ENCODE data around the gene IL6ST.
A peak's percentile ranks its signal among the peaks of the same experiment; 100 is the strongest.
"Not testable (repeated sequence)": the region's sequence is repeated elsewhere in the genome, so short reads cannot be mapped to it uniquely, and the experiment has no call there.

Gene IL6ST

DNA sequence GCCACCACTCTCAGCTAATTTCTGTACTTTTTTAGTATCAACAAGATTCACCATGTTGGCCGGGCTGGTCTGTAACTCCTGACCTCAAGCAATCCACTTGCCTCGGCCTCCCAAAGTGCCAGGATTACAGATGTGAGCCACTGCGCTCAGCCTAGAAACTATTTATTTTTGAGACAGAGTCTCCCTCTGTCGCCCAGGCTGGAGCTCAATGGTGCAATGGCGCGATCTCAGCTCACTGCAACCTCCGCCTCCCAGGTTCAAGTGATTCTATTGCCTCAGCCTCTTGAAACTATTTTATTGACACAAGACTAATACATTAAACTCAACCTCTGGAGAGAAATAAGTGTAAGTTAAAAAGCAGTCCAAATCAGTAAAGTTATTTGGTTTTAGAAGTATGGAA, 34.0 kb downstream of the IL6ST start:
- no peak for DNase-seq

- DNase-seq = no peak
Observed at GRCh38 chr5:55959208-55959607, 35.6 kb downstream of the IL6ST start.

DNA sequence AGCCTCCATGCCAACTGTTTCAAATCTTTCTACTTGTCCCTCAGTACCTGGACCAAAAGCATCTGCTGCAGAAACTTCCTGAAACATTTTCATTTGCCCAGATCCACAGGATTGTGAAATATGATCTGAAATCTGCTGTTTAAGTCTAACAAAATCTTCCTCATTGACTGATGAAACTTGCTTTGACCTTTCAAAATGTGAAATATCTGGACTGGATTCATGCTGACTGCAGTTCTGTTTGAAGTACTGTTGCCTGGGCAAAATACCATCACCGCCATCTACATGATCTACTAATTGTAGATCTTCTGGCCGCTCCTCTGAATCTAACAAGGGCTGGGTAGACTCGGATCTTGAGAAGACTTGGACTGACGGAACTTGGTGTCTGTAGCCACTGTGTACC, 53.6 kb downstream of the IL6ST start:
- not testable (repeated sequence) for DNase-seq

DNA sequence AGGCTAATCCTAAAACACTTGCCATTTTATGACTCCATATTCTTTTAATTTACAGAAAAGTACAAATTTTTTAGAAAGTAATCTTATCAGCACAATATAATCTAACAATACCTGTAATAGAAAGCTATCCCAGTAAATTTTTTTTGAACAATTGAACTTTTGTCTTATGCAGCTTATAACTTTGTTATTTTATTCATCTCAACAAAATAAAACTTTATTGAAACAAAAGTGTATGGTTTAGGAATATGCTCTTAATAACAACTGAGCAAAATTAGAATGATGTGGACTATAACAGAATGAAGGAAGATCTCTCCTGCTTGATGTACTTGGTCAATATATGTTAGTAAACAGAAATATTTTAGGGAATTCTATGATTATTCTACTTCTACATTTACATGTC, 57.2 kb downstream of the IL6ST start:
- DNase-seq = not testable (repeated sequence)

GRCh38 chr5:55936100-55936693, 58.6 kb downstream of the IL6ST start:
- peak; percentile 22 to 74 (median 72) for DNase-seq

- no peak for DNase-seq
Observed at GRCh38 chr5:55935371-55935770, 59.4 kb downstream of the IL6ST start.

GRCh38 chr5:55934720-55935119, 60.0 kb downstream of the IL6ST start:
- no peak for DNase-seq

- peak in 1 of 3 experiments; percentile 8 for DNase-seq
Observed at GRCh38 chr5:55934115-55934613, 60.6 kb downstream of the IL6ST start.

DNA sequence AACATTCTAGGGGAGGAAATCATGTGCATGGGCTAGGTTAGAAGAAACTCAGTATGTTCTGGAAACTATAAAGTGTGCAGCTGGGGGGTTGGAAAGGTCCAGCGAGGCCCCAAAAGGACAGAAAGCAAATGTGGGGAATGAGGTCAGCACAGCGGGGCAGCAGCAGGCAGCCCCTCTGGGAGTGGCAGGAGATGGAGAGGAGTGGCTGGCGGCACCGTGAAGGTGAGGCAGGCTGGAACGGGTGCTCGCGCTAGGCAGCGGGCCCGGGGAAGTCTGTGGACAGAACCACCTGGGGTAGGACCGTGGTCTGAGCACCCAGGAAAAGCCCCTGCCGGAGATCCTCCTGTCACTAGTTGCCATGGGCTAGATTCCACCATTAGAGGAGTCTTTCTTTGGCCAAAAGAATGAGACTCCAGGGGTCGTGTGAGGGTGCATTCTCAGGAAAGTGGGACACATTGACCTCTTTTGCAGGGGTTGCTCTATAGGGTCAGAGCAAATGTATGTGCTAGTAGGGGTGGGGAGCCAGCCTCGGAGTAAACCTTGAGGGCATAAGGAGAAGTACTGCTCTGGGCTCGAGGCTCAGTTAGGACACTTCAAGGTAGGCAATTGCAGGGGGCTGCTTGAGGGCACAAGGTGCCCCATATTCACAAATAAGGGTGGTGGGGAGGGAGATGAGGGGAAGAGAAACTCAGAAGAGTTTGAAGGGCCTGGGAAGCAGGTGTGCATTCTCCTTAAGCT, 61.2 kb downstream of the IL6ST start:
- no peak for DNase-seq

DNA sequence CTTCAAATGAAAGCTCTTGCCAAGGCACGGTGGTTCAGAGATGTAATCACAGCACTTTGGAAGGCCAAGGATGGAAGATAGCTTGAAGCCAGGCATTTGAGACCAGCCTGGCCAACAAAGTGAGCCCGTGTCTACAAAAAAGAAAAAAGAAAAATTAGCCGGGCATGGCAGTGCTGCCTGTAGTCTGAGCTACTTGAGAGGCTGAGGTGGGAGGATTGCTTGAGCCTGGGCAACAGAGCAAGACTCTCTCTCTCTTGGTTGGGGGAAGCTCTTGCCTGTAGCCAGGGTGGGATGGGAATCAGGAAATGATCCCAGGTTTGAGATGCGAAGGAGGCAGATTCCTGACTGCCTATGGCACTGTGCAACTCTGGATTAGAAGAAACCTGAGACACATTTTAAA, 62.1 kb downstream of the IL6ST start:
- no peak for DNase-seq

GRCh38 chr5:55929020-55929799, 65.6 kb downstream of the IL6ST start:
- no peak for DNase-seq

DNA sequence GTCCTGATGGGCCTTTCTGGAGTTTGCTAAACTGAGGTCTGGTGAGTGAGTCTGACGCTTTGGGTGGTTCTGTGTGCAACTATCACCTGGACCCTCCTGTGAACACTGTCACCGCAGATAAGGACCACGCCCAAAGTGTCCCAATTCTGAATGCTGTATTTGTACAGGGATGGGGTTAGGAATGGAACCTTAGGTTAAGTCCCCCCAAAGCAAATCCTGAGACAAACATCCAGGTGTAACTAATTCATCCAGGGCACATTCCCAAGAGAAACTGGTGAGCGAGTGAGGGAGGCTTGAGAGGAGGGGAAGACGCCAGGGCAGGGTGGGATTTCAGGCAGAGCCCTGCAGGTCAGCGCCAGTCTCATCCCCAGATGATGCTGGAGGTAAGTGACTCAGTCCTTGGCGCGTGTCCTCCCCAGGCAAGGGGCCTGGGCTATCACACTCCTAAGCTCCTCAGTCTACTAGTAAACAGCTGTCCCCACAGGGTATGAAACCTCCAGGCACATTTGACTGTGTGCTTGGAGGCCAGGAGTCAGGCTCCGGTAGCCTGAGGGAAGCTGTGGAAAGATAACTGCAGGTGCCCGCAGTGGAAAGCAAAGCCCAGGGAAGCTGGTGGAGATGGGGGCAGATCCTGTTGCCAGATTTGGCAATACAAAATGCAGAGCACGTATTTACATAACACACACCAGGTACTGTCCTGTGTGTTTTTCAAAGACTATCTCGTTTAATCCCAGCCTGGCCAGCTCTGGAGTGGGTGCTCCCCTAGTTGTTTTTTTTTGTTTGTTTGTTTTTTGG, 66.7 kb downstream of the IL6ST start:
- no peak for DNase-seq

GRCh38 chr5:55926476-55926875, 68.3 kb downstream of the IL6ST start:
- DNase-seq = no peak

GRCh38 chr5:55925712-55926111, 69.1 kb downstream of the IL6ST start:
- DNase-seq = no peak

DNA sequence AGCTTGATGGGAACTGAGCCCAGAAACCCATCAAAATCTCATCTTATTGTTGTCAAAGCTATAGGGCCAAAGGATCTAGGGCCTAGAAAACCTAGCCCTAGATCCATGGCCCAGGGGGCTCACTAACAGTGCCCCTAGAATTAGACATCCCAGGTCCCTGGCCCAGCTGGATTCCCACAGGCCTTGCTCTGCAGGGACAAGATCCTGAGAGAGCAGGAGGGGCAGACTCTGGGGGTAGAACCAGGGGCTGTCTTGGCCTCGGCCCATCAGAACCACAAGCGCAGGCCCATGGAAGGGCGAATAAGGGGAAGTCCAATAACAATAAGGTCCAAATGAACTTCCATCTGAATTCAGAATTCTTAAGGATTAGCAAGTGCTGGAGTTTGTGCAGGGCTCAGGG, 69.6 kb downstream of the IL6ST start:
- no peak for DNase-seq

DNA sequence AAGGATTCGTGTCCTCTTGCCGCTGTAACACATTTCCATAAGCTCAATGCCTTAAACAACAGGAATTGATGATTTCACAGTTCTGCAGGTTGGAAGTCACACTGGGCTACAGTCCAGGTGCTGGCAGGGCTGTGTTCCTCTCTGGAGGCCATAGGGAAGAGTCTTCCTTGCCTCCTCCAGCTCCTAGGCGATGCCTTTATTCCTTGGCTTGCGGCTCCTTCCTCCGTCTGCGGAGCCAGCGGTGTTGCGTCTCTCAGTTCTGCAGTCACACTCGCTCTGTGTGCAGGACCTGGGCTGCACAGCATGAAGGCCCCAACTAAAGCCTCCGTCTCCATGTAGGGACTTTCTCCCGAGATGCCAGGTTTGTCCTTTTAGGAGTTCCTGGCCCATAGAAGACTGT, 70.0 kb downstream of the IL6ST start:
- no peak for DNase-seq

DNA sequence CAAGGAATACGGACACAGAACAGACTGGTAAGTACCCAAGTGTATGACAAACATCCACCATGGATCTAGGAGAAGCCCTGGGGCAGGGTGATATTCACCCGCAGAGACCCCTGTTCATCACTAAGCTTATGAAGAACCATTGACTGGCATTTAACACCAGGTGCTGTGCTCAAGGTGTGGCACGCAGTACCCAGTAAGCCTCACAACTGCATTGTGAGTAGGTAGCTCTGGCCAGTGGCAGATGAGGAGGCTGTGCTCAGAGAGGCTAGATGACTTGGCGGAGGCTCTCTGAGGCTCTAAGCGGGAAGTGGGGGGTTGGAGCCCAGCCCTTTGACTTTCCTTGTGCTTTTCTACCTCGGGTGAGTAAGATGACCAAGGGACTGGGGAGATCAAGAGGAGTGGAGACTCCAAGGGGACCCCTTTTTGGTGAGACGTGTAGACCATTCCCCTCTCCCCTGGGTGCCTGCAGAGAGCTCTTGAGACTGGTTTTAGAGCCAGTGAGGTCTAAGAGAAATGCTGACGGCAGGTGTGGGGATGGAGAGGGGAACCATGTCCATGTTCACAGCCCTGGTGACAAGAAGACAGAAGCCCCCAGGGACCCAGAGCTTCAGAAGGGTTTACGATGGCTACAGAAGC, 70.8 kb downstream of the IL6ST start:
- no peak for DNase-seq

DNA sequence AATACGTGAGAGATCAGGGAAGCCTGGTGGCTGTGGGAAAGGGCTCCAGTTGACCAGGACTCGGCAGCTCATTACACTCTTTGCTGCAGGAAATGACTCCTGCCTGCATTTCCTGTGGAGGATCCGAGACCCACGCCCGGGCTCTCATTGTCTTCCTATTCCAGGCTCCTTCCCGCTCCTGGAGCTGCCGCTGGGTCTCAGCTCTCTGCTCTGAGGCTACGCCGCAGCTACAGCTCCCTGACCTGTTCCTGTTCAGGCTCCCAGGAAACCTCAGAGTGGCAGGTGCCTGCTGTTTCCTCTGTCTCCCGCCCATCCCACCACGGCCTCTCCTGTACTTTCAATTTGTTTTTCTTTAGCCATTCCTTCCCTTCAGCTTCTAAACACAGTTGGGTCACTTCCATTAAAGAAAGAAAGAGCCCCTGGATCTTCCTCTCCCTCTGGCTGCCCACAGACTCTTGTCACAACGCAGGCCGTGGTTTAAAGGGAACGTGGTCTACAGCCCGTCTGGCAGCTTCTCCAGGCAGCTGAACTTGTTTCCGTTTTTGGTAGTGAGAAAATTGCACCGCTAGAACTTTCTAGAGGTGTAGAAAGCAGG, 71.5 kb downstream of the IL6ST start:
- peak in 1 of 3 experiments; percentile 23 for DNase-seq

DNA sequence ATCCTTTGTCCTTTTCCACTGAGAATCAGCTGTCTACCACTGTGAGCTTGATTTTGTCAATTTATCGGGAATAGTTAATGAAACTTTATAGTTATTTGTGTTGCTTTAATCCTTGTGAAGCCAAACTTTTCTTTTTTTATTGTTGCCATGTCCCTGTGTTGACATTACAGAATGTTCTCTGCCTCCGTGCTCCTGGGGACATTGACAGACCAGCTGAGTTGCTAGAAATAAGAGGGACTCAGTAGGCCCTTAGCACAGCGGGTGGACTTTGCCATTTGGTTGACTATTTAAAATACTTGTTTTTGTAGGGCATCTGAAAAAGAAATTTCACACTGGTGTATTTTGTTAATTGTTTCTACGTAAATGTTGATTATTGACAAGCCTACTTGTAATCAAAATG, 73.1 kb downstream of the IL6ST start:
- no peak for DNase-seq

DNA sequence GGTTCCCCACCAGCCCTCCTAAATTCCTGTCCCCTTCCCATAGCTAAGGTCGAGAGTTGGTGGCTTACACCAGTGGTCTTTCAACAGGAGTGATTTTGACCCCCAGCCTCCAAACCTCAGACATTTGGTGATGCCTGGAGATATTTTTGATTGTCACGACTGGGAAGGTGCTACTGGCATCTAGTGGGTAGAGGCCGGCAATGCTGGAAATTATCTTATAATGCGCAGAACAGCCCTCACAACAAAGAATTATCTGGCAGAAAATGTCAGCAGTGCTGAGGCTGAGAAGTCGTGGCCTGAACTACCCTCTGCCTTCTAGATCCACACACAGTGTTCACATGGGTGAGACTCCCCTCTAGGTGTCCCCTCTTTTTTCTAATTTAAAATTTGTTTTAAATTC, 74.0 kb downstream of the IL6ST start:
- peak in 1 of 3 experiments; percentile 2 for DNase-seq

DNA sequence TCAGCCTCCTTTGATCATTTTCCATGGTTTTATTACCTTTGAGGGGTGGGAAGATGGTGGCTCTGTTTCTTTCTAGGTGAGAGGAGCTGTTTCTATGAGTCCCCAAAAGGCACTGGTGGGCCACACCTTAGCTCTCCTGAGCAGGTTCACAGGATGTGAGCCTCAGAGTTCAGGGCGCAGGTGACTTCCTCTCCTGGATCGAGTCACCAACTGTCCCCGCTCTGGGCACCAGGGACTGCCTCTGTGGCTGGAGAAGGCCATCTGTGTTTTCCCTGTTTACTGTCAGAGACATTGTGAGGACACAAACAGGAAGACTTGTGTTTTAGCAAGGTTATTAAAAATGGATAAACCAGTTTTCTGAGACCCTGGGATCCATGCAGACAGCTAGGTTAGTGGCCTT, 75.1 kb downstream of the IL6ST start:
- no peak for DNase-seq

Data from NCI-H1417 (cell line).